ENCODE results near the gene ZNF664. TPM values are rescaled to one million over a fixed set of nuclear protein-coding genes. Genes with fewer than 3 reads are reported as not detected.

Gene ZNF664
- total and polyA plus RNA-seq, 2 of the 4 experiments (the other 2 are of a cell fraction) = 29.9 to 32.6 TPM

- H2AFZ ChIP-seq (replicated peaks; ENCODE audit: low read length, poor library complexity) = no peak overlapping the region
- no TSS peak for BruUV-seq (replicated peaks)
- TF ChIP-seq MXI1 (IDR thresholded peaks at IDR 0.05; ENCODE audit: borderline replicate concordance, low read depth, low read length) = no peak
- no peak for TF ChIP-seq BHLHE40 (IDR thresholded peaks at IDR 0.05; ENCODE audit: low read depth, low read length)
- no peak for TF ChIP-seq RCOR1 (IDR thresholded peaks at IDR 0.05; ENCODE audit: insufficient replicate concordance, low read length)
- TF ChIP-seq CEBPB (IDR thresholded peaks at IDR 0.05; ENCODE audit: low read depth, low read length) = no peak
- no peak for TF ChIP-seq USF2 (IDR thresholded peaks at IDR 0.05; ENCODE audit: low read depth, low read length)
- TF ChIP-seq ELK1 (IDR thresholded peaks at IDR 0.05; ENCODE audit: borderline replicate concordance, low read depth, low read length) = no peak
- TF ChIP-seq RAD21 (IDR thresholded peaks at IDR 0.05; ENCODE audit: low read length) = no peak
- no peaks in the 10 kb centered on the region for H4K20me1 ChIP-seq (ENCODE audit: insufficient read depth, low read length)
- no peak overlapping the region for H3K14ac ChIP-seq (replicated peaks; ENCODE audit: low read depth, low read length)
- H3K4ac ChIP-seq (ENCODE audit: low read depth, low read length) = no peak overlapping the region
- 86% methylated on average over 1 of the region's 2 CpGs; no CpG with 5 or more reads in 1 of the 2 experiments for WGBS, 2 experiments (ENCODE audit: extremely low coverage in 2 of 2, insufficient read length in 1 of 2)
- H3K27me3 ChIP-seq (ENCODE audit: control insufficient read depth, insufficient read depth, low read length) = no peaks in the 10 kb centered on the region
- ChIA-PET POLR2A (ENCODE audit: unreplicated experiment) (no interaction called here), CTCF (interaction anchor here (0.9 to 1.0 kb wide), 2 partner anchors 12 to 355 kb away, joined by 3 read pairs; no protein-coding TSS in a partner anchor)
- no peak for ATAC-seq (ENCODE audit: low read depth)
- H3K4me3 ChIP-seq (ENCODE audit: insufficient read depth, low read depth, low read length) = no peak overlapping the region
- no peak overlapping the region for H3K18ac ChIP-seq (ENCODE audit: low read depth, low read length)
- no peak overlapping the region for H2AK5ac ChIP-seq (ENCODE audit: low read depth, low read length)
- H3K56ac ChIP-seq (ENCODE audit: extremely low read depth, insufficient read depth, low read length) = no peak overlapping the region
- peaks cover 3% of the 10 kb centered on the region; the same call in 1 of the 2 replicates for H3K9me1 ChIP-seq (ENCODE audit: insufficient read depth, low read length)
- no peak overlapping the region for H3K4me2 ChIP-seq (ENCODE audit: low read depth, low read length)
- in situ Hi-C loops (cut with MboI; ENCODE audit: low sequenced_read_pairs) = loop anchor here (5.0 kb wide), 2 partner anchors 282 to 737 kb away; no protein-coding TSS in a partner anchor
- H3K79me1 ChIP-seq (ENCODE audit: low read depth in 1 of 2, low read length in 2 of 2) = no peaks in the 10 kb centered on the region
- H2AK9ac ChIP-seq (replicated peaks; ENCODE audit: low read depth, low read length, poor library complexity) = no peak overlapping the region
- H2BK20ac ChIP-seq (ENCODE audit: low read depth, low read length) = no peak overlapping the region
- no peak overlapping the region for H2BK120ac ChIP-seq (ENCODE audit: low read depth, low read length)
- no peak overlapping the region for H2BK5ac ChIP-seq (ENCODE audit: low read depth, low read length, poor library complexity, severe bottlenecking)
- H4K91ac ChIP-seq (ENCODE audit: insufficient read depth, low read depth, low read length) = no peak overlapping the region
- no peak for DNase-seq
- no peak overlapping the region for H2BK15ac ChIP-seq (ENCODE audit: low read depth, low read length)
- peaks cover 4% of the 10 kb centered on the region; the same call in 1 of the 2 replicates for H3K4me1 ChIP-seq (ENCODE audit: control insufficient read depth, insufficient read depth, low read length)
- no peak overlapping the region for H3K9ac ChIP-seq (ENCODE audit: low read depth, low read length)
- H3K27ac ChIP-seq (ENCODE audit: insufficient read depth, low read length) = no peak overlapping the region
- no peak overlapping the region for H4K5ac ChIP-seq (ENCODE audit: low read depth, low read length)
- dilution Hi-C loops (cut with HindIII; ENCODE audit: low sequenced_read_pairs, unreplicated experiment) = no loop called here
- H4K8ac ChIP-seq (ENCODE audit: low read depth in 2 of 2, low read length in 2 of 2) = no peak overlapping the region
- no peaks in the 10 kb centered on the region for H3K36me3 ChIP-seq (ENCODE audit: control insufficient read depth, insufficient read depth, low read length)
- intact Hi-C loops (cut with micrococcal nuclease) = no loop called here
- no peaks in the 10 kb centered on the region for H3K9me3 ChIP-seq (ENCODE audit: control insufficient read depth, insufficient read depth, low read length)
- no peak overlapping the region for H3K23ac ChIP-seq (ENCODE audit: low read depth, low read length)
Observed at GRCh38 chr12:124035163-124035562, 62.1 kb downstream of the ZNF664 start.

Data from IMR-90 (cell line).